GM12892 (cell line): ENCODE results near the gene PHC2.

Experiments used
- POLR2A ChIP-seq: IDR thresholded peaks from 2 replicates; pipeline ENCODE4 v1.6.1; 2011; ENCODE audit warnings: low read depth, low read length, control low read depth
- POLR2AphosphoS5 ChIP-seq: IDR thresholded peaks from 2 replicates; pipeline ENCODE4 v1.6.1; 2011; ENCODE audit warnings: low read depth, low read length, control low read depth

- TF ChIP-seq POLR2AphosphoS5 (no peak), POLR2A (no peak)
Measured at GRCh38 chr1:33379631-33380354, 51.1 kb downstream of the PHC2 start.
